CD14-positive monocyte (primary cell): ENCODE results near the gene NLGN4Y. TPM values are rescaled to one million over a fixed set of nuclear protein-coding genes. Genes with fewer than 3 reads are reported as not detected.

ENCODE experiments used
- DNase-seq, 3 donors: peaks; one replicate each; pipeline ENCODE4 v3.0.0-alpha.2; 2011 to 2022
- H2AFZ ChIP-seq: 2 replicates; pipeline ENCODE4 v1.6.0; 2012; ENCODE audit warnings: mild to moderate bottlenecking, low read depth, low read length, inconsistent platforms; ENCODE audit not compliant: insufficient read depth, poor library complexity, severe bottlenecking
- H3K27ac ChIP-seq, 2 donors: 1 replicate in 1 of 2; 2 replicates in 1 of 2; pipeline ENCODE4 v1.5.1; 2012 to 2013; ENCODE audit warnings: low read length in 2 of 2, control low read depth in 1 of 2, inconsistent platforms in 1 of 2, low read depth in 1 of 2, mild to moderate bottlenecking in 1 of 2
- H3K27me3 ChIP-seq, 2 donors: one replicate each; pipeline versions ENCODE4 v1.6.0 to v1.6.1; 2011 to 2013; ENCODE audit warnings: low read length in 2 of 2; ENCODE audit not compliant: control insufficient read depth in 2 of 2, insufficient read depth in 2 of 2
- H3K36me3 ChIP-seq, 2 donors: replicated peaks in 1 of 2; 1 replicate in 1 of 2; 2 replicates in 1 of 2; pipeline versions ENCODE4 v1.5.1 to v1.6.1; 2012 to 2013; ENCODE audit warnings: low read length in 2 of 2, control low read depth in 1 of 2, inconsistent platforms in 1 of 2, mild to moderate bottlenecking in 1 of 2; ENCODE audit not compliant: insufficient read depth in 2 of 2, control insufficient read depth in 1 of 2
- H3K4me1 ChIP-seq, 2 donors: 1 replicate in 1 of 2; 2 replicates in 1 of 2; pipeline versions ENCODE4 v1.5.1 to v1.6.1; 2012 to 2013; ENCODE audit warnings: low read length in 2 of 2, control low read depth in 1 of 2, inconsistent platforms in 1 of 2, mild to moderate bottlenecking in 1 of 2, moderate library complexity in 1 of 2; ENCODE audit not compliant: insufficient read depth in 2 of 2, control insufficient read depth in 1 of 2
- H3K4me2 ChIP-seq: replicated peaks from 2 replicates; pipeline ENCODE3; 2012; ENCODE audit warnings: low read length, moderate library complexity, mild to moderate bottlenecking; ENCODE audit not compliant: poor library complexity, severe bottlenecking; ENCODE audit errors: extremely low read depth
- H3K4me3 ChIP-seq, 3 experiments: fragments of 200-600 bp in 1 of 3; sonication (generic) in 1 of 3; replicated peaks in 1 of 3; 1 replicate in 2 of 3; 2 replicates in 1 of 3; pipeline ENCODE4 v1.5.1; 2011 to 2013; ENCODE audit warnings: low read length in 3 of 3, mild to moderate bottlenecking in 3 of 3, control low read depth in 2 of 3, low read depth in 2 of 3, inconsistent platforms in 1 of 3, moderate library complexity in 1 of 3
- H3K79me2 ChIP-seq: 2 replicates; pipeline ENCODE4 v1.6.0; 2012; ENCODE audit warnings: mild to moderate bottlenecking, control low read depth, inconsistent platforms, low read length, moderate library complexity; ENCODE audit not compliant: insufficient read depth
- H3K9ac ChIP-seq: 2 replicates; pipeline ENCODE4 v1.6.0; 2017; ENCODE audit warnings: low read length, mild to moderate bottlenecking; ENCODE audit not compliant: insufficient read depth, poor library complexity, severe bottlenecking
- H3K9me3 ChIP-seq, 2 donors: replicated peaks in 1 of 2; 1 replicate in 1 of 2; 2 replicates in 1 of 2; pipeline versions ENCODE4 v1.5.1 to v1.6.1; 2012 to 2013; ENCODE audit warnings: low read length in 2 of 2, control low read depth in 1 of 2; ENCODE audit not compliant: control insufficient read depth in 1 of 2, insufficient read depth in 1 of 2
- H4K20me1 ChIP-seq: 2 replicates; pipeline ENCODE4 v1.6.0; 2012; ENCODE audit warnings: mild to moderate bottlenecking, low read length, control low read depth, moderate library complexity; ENCODE audit not compliant: insufficient read depth
- H3K27ac Mint-ChIP-seq, 7 donors: one replicate each; pipeline ENCODE4 v1.8.0; 2020; ENCODE audit warnings: mild to moderate bottlenecking in 7 of 7, mixed read lengths in 7 of 7, moderate library complexity in 6 of 7, inconsistent platforms in 2 of 7
- H3K27me3 Mint-ChIP-seq, 3 donors: one replicate each; pipeline ENCODE4 v1.8.0; 2021 to 2022; ENCODE audit warnings: low read depth in 3 of 3, mild to moderate bottlenecking in 3 of 3, mixed read lengths in 3 of 3, moderate library complexity in 3 of 3, inconsistent platforms in 1 of 3
- H3K36me3 Mint-ChIP-seq, 2 donors: one replicate each; pipeline ENCODE4 v1.8.0; 2020; ENCODE audit warnings: mixed read lengths in 2 of 2, inconsistent platforms in 1 of 2, mild to moderate bottlenecking in 1 of 2
- H3K4me1 Mint-ChIP-seq: one replicate; pipeline ENCODE4 v1.8.0; 2020; ENCODE audit warnings: mild to moderate bottlenecking, mixed read lengths
- H3K4me3 Mint-ChIP-seq, 2 donors: one replicate each; pipeline ENCODE4 v1.8.0; 2020; ENCODE audit warnings: mild to moderate bottlenecking in 2 of 2, mixed read lengths in 2 of 2, moderate library complexity in 1 of 2
- H3K9me3 Mint-ChIP-seq, 7 donors: one replicate each; pipeline ENCODE4 v1.8.0; 2020 to 2022; ENCODE audit warnings: mixed read lengths in 7 of 7, mild to moderate bottlenecking in 6 of 7, moderate library complexity in 6 of 7, inconsistent platforms in 2 of 7
- CTCF ChIP-seq: fragments of 200-600 bp; IDR thresholded peaks from one replicate; pipeline ENCODE4 v1.8.0; 2022; ENCODE audit warnings: antibody characterized with exemption, mild to moderate bottlenecking
- WGBS: methylation state at CpG from one replicate; pipeline ENCODE4 v1.1.5; 2013; ENCODE audit warnings: missing lambda C conversion rate; ENCODE audit not compliant: insufficient coverage; 5-methylcytosine and 5-hydroxymethylcytosine counted together
- intact Hi-C, 2 donors: fragments of 100-400 bp; cut with micrococcal nuclease; formaldehyde crosslinking; loops; one replicate each; pipeline versions ENCODE4 v1.15.0 to v1.15.1; 2023
- polyA plus RNA-seq, 3 donors: library from polyadenylated mRNA; depleted of rRNA in 1 of 3; unstranded in 2 of 3; stranded (reverse) in 1 of 3; fragments of 300-500 nt in 2 of 3; fragments of >200 nt in 1 of 3; fragmentation: Illumina TruSeq in 2 of 3; gene quantifications; 1 replicate in 2 of 3; 2 replicates in 1 of 3; pipeline ENCODE4 v1.2.3, GENCODE V29; 2012 to 2021

The NLGN4Y gene
- polyA plus RNA-seq, 3 donors = not detected

GRCh38 chrY:14586725-14587124 is 62.4 kb downstream of the NLGN4Y start:
- H3K27me3 ChIP-seq = no peaks in the 10 kb centered on the region
- Mint-ChIP-seq H3K27ac (no peak overlapping the region), H3K4me1 (no peaks in the 10 kb centered on the region), H3K4me3 (no peak overlapping the region), H3K27me3 (no peaks in the 10 kb centered on the region), H3K9me3 (peaks cover 0 to 6% (median 0%) of the 10 kb centered on the region in 7 donors), H3K36me3 (no peaks in the 10 kb centered on the region)
- no peak overlapping the region for H2AFZ ChIP-seq
- H3K4me1 ChIP-seq = no peaks in the 10 kb centered on the region
- H3K79me2 ChIP-seq = no peaks in the 10 kb centered on the region
- no peaks in the 10 kb centered on the region for H3K36me3 ChIP-seq
- no peak overlapping the region for H3K4me2 ChIP-seq
- no peaks in the 10 kb centered on the region for H4K20me1 ChIP-seq
- no peak for TF ChIP-seq CTCF
- no peak overlapping the region for H3K4me3 ChIP-seq
- intact Hi-C loops = no loop called here
- DNase-seq = no peak
- no peak overlapping the region for H3K9ac ChIP-seq
- H3K9me3 ChIP-seq = peaks cover 0 to 4% of the 10 kb centered on the region in 2 donors
- no CpG with 5 or more reads among the region's 4 CpGs for WGBS
- no peak overlapping the region for H3K27ac ChIP-seq

- Histone ChIP-seq H3K79me2 (no peaks in the 10 kb centered on the region), H3K9ac (no peak overlapping the region), H3K27me3 (no peaks in the 10 kb centered on the region), H3K4me3 (no peak overlapping the region), H2AFZ (no peak overlapping the region), H3K4me2 (no peak overlapping the region), H4K20me1 (no peaks in the 10 kb centered on the region), H3K27ac (no peak overlapping the region), H3K9me3 (no peaks in the 10 kb centered on the region), H3K36me3 (no peaks in the 10 kb centered on the region), H3K4me1 (no peaks in the 10 kb centered on the region)
- H3K4me1 Mint-ChIP-seq = no peaks in the 10 kb centered on the region
- TF ChIP-seq CTCF = no peak
- H3K27ac Mint-ChIP-seq = no peak overlapping the region
- no peaks in the 10 kb centered on the region for H3K27me3 Mint-ChIP-seq
- H3K9me3 Mint-ChIP-seq = peaks cover 0 to 6% (median 0%) of the 10 kb centered on the region in 7 donors
- WGBS = no CpG with 5 or more reads among the region's 11 CpGs
- H3K36me3 Mint-ChIP-seq = no peaks in the 10 kb centered on the region
- intact Hi-C loops = no loop called here
- DNase-seq = no peak
- no peak overlapping the region for H3K4me3 Mint-ChIP-seq
Measured at GRCh38 chrY:14601372-14601771, 77.0 kb downstream of the NLGN4Y start.
